Activated gamma-delta T cell treated with Interleukin-2 at 50 U/mL for 16 hours (primary cell): ENCODE data around the gene AGA.

ENCODE experiments used
- DNase-seq: peaks from one replicate; pipeline ENCODE4 v3.0.0-alpha.2; 2020

AGA gene

DNA sequence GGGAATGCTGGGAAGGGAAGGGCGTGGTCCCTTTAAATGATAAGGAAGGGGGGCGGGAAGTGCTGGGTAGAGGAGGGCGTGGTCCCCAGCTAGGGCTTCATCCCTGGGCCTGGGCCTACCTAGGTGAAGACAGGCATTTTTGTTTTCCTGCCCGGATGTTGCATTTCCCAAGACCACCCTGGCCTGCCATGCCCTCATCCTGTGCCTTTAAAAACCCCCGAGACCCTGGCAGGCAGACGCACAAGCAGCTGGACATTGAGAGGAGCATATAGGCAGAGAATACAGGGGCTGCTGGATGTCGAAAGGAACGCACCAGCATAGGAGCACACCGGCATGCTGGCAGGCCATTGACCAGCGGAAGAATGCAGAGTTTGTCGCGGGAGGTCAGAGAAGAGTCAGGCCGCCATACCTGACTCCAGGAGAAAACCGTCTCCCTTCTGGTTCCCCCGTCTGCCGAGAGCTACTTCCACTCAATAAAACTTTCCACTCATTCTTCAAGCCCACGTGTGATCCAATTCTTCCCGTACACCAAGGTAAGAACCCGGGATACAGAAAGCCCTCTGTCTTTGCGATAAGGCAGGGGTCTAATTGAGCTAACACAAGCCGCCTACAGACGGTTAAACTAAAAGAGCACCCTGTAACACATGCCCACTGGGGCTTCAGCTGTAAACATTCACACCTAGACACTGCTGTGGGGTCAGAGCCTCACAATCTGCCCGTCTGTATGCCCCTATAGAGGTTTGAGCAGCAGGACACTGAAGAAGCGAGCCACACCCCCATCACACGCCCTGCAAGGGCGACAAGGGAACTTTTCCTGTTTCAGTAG, 2.9 kb upstream of the AGA start:
- no peak for DNase-seq

DNA sequence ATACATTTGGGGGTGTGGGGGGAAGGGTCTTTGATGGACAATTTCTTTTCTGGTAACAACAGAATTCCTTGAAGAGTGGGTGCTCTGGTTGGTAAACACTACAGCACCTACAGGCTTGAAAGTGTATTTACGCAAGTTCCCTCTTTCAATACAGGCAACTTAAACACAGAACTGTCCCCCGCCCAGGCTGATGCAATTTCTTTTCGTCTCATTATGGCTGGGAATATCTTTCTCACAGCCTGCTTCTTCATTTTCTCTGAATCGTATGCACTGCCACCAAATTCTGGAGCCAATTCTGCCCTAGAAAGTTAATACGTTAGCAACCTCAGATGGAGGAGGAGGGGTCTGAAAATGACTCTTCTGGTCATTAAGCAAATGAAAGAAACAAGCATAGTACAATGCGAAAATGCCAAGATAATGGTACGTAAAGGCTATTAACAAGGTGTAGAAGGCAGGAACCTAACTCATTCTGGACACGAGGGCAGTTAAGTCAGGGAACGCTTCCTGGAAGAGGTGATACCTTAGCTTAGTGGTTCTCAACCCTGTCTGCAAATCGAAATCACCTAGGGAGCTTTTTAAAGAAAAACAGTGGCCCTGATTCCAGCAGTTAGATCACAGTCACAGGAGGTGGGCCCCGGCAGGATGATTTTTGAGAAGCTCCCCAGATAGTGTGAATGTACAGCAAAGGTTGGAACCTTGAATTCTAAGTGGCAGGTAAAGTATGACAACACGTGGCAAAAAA, 1.0 kb downstream of the AGA start:
- DNase-seq = peak; percentile 7

DNA sequence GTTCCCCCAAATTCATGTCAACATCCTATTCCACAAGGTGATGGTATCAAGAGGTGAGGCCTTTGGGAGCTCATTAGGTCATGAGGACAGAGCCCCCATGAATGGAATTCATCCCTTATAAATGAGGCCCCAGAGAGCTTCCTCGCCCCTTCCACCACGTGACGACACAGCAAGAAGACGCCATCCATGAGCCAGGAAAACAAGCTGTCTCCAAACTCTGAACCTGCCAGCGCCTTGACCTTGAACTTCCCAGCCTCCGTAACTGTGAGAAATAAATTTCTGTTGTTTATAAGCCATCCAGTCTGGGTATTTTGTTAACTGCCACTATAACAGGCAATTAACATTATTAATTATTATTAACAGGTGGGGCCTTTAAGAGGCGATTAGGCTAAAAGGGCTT, 5.8 kb downstream of the AGA start:
- no peak for DNase-seq

DNA sequence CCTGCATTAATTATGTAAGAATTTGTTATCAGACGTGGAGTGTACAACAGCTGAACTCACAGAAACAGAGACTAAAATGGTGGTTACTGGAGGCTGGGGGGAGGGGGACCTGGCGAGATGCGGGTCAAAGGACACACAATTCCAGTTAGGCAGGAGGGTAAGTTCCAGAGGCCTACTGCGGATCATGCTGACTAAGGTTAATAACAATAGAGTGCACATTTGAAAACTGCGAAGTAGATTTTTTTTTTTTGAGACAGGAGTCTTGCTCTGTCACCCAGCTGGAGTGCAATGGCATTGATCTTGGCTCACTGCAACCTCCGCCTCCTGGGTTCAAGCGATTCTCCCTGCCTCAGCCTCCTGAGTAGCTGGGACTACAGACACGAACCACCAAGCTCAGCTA, 7.6 kb downstream of the AGA start:
- no peak for DNase-seq

DNA sequence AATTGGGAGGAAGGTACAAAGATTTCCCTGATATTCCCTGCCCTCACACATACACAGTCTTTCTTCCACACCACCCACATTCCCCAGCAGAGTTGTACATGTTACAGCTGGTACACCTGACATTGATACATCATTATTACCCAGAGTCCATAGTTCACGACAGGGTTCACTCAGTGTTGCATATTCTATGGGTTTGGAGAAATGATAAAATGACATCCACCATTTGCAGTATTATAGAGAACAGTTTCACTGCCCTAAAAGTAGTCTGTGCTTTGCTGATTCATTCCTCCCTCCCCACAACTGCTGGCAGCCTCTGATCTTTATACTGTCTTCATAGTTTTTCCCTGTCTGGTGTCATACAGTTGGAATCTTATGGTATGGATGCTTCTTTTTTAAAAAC, 15.0 kb downstream of the AGA start:
- DNase-seq = no peak

DNA sequence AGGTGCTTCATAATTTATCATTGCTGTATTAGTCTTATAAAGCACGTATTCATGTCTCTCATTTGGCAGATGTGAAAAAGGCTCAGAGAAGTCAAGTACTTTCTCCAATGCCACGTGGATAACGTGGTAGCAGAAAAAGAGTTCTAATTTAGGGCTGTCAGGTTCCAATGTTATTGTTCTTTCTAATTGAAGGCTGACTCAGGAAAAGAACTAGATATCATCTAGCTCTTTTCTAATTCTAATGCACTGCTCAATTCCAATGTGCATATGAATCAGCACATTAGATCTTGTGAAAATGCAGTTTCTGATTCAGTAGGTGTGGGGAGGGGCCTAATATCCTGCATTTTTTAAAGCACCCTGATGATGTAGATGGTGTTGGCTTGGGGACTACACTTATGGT, 22.8 kb downstream of the AGA start:
- DNase-seq = no peak

DNA sequence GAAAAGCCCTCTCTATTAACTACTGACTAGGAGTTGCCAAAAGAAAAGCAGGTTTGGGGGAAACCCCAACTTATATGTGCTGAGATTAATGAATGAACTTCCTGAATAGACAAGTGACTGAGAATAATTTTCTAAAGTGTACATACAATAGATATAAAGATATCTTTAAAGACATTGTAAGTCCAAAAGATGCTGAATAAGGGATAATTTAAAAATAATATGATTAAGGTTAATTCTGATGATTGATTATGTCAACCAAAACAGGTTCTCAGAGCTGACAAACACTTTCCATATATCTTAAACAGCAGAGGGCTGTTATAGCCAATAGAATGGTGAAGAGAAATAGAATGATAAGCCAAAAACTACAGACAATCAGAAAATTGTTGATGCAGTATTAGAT, 28.6 kb downstream of the AGA start:
- no peak for DNase-seq

DNA sequence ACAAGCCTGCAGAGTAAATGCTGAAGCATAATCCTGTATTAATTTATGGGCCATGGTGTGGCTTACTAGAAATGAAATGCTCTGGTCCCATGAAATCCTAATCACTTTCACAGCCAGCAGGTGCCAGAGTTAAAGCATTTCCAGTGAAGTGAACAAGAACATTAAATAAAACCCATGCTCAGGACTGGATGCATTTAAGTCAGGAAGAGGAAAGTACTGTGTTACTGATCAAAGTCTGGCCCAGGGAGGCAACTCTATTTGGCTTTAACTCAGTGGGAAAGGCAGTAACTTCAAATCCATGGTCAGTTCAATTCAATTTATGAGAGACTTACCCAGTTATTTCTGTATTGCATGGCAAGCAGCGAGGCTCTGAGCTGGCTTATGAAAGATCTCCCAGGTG, 29.2 kb downstream of the AGA start:
- no peak for DNase-seq

DNA sequence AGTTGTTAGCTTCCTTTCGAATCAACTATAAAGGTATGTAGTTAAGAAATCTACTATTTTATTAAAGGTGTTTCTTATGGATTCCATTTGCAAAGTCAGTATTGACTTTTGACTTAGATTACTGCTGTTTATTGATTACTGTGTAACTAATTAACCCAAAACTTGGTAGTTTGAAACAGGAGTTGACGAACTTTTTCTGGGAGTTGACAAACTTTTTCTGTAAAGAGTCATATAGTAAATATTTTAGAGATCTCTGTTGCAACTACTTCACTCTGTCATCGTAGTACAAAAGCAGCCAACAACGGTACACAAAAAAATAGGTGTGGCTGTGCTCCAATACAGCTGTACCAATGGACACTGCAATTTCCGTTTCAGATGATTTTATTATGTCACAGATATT, 30.2 kb downstream of the AGA start:
- no peak for DNase-seq

DNA sequence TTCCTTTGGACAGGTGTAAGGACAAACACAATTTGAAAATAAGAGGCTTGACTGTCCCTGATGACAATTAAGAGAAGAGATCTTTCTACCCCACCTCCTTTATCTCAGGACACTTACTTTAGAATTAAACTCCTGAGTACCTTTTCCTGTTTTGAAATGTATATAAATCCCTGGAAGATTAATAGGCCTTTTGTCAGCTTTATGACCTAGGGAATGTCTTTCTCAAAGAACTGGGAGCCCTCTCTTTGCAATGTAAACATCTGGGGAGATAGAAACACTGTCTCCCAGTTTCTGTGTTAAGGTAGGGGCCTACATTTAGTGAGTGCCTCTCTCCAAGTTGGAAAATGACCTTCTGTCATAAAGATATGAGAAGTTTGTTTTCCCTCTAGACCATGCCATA, 31.7 kb downstream of the AGA start:
- no peak for DNase-seq

DNA sequence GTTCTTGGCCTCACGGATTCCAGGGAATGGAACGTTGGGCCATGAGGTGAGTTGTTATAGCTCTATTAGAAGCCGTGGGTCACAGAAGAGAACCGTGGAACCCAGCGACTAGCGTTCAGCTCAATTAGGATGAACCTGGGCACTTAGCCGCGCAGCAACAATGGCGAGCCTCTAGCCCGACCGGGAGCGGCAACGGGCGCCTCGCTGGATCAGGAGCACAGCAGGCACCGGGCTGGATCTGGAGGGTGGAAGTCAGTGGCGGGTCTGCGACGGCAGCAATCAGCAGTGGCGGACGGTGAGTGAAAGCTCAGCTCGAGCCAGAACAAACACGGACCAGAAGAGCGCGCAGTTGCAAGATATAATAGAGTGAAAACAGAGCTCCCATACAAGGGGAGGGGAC, 34.2 kb downstream of the AGA start:
- no peak for DNase-seq

DNA sequence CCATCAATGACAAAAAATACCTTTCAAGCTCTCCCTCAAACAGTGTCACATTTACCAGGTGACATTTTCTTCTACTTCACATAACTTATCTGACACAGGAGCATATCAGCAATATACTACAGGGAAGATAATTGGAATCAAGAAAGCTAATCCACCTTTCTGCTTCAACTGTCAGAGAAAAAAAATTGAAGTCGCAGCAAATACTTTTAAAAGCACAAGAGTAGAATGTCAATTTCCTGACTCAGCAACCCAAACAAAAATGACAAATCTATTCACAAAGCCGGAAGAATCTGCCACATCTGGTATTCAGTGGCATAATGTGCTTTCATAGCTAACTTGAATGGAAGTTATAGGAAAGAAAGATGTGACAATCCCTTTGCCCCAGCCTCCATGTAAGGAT, 36.7 kb downstream of the AGA start:
- DNase-seq = no peak

DNA sequence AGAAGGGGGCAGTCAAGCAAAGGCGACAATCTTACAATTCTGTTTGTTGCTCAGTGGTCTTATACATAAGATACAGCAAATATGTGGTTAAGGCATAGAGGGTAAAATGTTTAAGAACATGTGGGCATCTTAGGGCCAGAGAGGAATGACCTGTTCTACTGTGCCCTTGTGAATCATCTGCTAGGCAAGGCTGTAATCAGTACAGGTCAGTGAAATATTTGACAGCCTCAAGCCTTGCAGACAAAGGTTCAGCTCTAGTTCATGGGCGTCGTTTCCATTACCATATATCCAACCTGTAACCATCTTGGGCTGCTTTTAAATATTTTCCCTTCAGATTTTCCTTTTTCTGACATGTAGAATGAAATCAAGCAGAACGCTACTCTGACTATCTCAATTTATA, 37.3 kb downstream of the AGA start:
- no peak for DNase-seq

DNA sequence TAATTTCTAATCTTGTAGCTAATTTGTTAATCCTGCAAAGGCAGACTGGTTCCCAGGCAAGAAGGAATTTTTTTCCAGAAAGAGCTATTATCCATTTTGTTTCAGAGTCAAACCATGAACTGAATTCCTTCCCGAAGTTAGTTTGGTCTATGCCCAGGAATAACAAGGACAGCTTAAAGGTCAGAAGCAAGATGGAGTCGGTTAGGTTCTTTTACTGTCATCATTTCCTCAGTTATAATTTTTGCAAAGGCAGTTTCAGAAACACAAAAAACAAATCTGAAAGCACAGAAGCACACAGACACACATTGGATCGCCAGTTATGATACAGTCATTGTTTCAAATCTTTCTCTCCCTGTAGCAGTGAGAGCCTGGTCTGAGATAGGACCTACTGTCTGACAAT, 37.9 kb downstream of the AGA start:
- DNase-seq = no peak

DNA sequence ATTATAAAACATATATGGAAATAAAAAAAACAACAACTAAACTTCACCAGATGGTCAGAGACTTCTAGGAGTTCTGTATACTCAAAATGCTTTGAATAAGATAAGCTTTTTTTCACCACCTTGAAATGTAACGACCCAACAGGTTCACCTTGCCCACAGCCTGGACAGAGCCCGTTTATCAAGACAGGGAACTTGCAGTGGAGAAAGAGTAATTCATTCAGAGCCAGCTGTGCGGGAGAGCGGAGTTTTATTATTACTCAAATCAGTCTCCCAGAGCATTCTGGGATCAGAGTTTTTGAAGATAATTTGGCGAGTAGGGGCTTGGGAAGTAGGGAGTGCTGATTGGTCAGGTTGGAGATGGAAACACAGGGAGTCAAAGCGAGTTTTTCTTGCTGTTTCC, 38.5 kb downstream of the AGA start:
- DNase-seq = no peak

DNA sequence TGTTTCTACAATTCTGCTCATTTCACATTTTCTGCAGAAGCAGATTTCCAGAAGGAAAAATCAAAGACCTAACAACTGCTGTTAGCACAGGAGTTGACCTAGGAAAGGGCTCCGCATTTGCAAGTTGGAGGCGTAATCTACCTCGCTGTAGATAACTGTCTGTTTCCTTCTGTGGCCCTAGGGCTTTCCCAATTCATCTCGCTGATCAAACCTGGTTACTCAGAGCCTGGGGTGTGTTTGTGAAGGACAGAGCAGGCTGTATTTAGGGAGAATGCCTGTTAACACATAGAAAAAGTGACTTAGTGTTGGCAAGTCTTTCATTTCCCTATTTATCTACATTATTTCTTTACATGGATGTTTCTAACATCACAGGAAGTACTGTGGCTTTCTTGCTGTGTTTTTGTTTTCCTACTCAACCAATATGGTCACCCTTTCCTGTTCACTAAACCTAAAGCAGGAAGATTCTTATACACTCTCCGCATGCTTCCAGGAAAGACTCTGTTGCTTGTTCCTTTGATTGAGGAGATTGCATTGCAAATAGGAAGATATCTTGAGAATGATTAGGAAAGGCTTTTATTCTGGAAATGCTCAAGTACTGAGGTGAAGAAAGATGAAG, 40.5 kb downstream of the AGA start:
- DNase-seq = no peak

DNA sequence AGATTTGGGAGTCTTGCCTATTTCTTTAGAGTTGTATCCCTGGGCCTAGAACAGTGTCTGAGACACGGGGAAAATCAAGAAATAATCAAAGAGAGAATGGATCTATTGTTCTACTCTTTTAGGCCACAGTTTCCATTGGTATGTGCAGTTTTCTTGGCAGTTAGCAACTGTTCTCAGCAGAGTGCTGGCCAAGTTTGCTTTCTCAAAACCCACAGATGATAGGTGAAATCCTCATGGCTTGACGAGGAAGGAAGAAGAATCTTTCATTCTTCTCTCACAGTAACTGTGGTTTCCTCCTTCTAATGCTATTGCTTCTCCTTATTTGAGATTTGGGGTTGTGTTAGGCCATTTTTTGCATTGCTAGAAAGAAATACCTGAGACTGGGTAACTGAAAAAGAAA, 42.2 kb downstream of the AGA start:
- DNase-seq = no peak

DNA sequence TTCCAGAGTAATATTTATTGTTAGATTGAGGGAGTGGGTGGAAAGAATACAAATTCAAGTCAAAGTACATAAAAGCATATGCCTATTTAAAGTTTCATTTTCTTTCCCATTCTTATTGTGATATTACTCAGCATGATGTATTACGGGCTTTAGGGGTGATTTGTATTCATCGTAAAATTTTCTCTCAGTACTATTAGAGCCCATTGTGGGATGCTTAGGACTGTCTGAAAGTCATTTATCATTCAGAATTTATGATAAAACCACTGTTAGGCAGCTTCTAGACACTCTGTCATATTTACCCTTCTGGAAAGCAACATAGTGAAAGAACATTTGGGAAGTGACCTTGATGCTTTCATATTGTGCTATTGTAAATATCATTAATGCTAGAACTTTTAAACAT, 45.9 kb downstream of the AGA start:
- DNase-seq = no peak

DNA sequence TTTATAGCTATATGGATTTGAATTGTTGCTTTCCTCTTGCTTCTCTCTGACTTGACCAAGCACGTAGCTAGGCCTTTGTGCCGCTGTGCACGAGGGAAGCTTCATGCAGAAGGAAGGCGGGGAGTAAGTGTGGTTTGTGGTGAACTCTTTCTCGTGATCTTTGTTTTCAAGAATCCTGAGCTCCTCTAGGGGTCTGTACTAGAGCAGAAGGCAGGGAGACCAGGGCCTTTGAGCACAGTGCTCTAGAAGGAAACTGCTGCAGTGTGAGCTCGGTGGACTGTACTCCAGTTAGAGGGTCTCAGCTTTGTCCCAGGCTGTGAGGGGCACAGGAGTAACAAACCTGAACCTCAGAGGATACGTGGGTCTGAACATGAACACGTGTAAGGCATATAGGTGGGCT, 49.0 kb downstream of the AGA start:
- DNase-seq = peak; percentile 19

DNA sequence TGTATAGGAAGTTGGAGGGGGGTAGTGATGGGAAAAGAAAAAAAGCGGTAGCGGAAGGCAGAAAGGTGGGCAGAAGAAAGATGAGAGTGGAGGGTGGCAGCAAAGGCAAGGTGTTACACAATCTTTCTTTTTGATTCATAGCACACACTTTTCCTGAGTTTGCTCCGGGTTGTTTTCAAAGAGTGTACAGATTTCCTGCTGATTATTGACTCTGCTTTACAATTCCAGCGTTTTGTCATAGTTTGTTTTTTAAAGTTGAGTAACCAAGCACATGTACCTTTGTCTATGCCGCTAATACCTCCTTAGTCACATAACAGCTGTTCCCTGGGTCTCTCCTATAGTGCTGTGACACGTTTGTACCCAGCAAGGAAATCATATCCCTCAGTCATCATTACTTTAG, 50.3 kb downstream of the AGA start:
- DNase-seq = no peak

DNA sequence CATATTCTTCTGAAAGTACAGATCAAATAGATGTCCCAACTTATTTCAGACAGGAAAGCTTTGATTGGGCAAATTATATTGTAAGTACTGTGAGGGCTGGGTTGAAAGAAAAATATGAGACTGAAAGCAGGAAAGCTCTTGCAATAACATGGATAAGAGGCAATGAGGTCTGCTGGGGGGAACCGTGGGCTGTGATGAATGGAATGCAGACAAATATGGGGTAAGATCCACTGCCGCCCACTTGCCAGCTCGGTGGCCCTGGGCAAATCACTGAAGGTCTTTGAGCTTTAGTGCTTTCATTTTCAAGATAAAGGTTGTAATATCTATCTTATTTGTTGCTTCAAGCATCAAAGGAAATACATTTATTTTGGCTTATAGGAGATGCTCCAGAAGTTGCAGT, 51.0 kb downstream of the AGA start:
- no peak for DNase-seq

DNA sequence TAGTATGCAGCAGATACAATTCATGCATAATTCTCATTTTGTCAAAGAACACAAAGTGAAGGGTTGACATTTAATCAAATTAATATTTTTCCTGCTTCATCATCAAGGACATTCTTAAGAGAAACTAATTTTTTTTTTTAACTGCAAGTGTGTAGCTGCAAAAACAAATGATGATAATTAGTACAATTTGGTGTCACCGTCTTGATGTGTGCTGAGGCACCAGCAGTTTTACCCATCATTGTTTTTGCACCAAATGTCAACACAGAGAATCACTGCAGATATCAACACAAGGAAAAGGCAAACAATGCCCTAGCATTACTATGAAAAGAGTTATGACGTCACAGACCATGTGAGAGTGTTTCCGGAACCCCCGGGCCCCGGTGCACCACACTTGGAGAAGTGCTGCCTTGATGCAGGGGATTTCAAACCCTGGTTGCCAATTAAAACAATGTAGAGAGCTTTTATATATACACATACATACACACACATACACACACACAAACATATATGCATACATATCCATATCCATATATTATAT, 55.9 kb downstream of the AGA start:
- no peak for DNase-seq

DNA sequence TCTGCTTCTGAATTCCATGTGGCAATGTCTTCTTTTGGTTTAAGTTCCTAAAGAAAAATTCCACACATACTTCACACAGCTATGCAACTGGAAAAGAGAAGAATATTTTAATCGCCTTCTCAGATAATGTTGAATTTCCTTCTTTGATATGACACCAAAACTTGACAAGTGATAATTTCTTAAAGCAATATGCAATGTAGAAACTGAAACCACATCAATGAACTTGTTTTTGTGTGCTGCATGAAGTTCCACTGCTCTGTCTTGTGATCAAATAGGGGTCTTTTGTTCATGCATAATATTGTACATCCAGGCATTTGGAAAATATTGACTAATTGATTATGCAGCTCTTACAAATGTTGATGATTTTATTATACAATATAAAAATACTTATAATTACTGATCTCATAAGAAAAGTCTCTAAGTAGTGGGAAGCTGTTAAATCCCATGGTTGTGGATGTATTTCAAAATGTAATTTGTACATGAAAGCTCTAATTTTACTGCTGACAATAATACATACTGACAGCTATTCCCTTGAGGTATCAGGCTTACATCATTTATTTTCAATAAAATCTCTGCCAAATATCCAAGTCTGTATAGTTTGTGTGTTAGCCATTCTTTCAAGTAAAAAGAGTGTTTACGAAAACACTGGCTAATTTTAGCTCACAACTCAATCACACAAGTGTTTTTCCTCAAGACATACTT, 56.5 kb downstream of the AGA start:
- no peak for DNase-seq
